ENCODE measurements around the gene KIFC1. TPM values are rescaled to one million over a fixed set of nuclear protein-coding genes. Genes with fewer than 3 reads are reported as not detected.

The KIFC1 gene
- total and polyA plus RNA-seq, 9 of the 15 experiments (the other 6 are each of a cell fraction or from before 2014, with no cell fraction given), result 1.3 to 95.2 (median 76.9) TPM

- TF ChIP-seq ZBTB40 (IDR thresholded peaks at IDR 0.05) (peak; percentile 71), ZBTB40 (CRISPR knock-in tag; IDR thresholded peaks at IDR 0.05) (no peak), GTF2B (IDR thresholded peaks at IDR 0.05; ENCODE audit: extremely low read depth, insufficient read length) (no peak), ELK3 (CRISPR knock-in tag; IDR thresholded peaks at IDR 0.05) (peak; percentile 51; the same call in 1 of the 2 replicates), SPI1 (IDR thresholded peaks at IDR 0.05; ENCODE audit: borderline replicate concordance, low read depth, low read length) (no peak), ZBTB8A (IDR thresholded peaks at IDR 0.05; ENCODE audit: partially characterized antibody) (no peak), HNRNPL (IDR thresholded peaks at IDR 0.05; ENCODE audit: low read depth, low read length) (peak; percentile 25; the same call in 1 of the 2 replicates), ZNF217 (CRISPR knock-in tag; IDR thresholded peaks at IDR 0.05) (no peak), SRSF3 (IDR thresholded peaks at IDR 0.05; ENCODE audit: insufficient read depth, low read length) (no peak), SMARCE1 (IDR thresholded peaks at IDR 0.05) (0 out of 2 replicates have a peak, but pooled peaks have one; percentile 49), MAFG (tag; conservative IDR thresholded peaks at IDR 0.05) (no peak), KAT7 (CRISPR knock-in tag; IDR thresholded peaks at IDR 0.05; ENCODE audit: borderline replicate concordance) (peak; percentile 86; the same call in 1 of the 2 replicates), KLF10 (CRISPR knock-in tag; IDR thresholded peaks at IDR 0.05) (no peak), SP2 (IDR thresholded peaks at IDR 0.05; ENCODE audit: extremely low read depth, low read depth, low read length, poor library complexity, severe bottlenecking) (peak; percentile 10), FOXM1 (IDR thresholded peaks at IDR 0.05; ENCODE audit: low read depth) (peak; percentile 58), FOXM1 (CRISPR knock-in tag; IDR thresholded peaks at IDR 0.05; ENCODE audit: low read depth) (peak; percentile 93; the same call in 1 of the 2 replicates), STAT5B (CRISPR knock-in tag; IDR thresholded peaks at IDR 0.05) (no peak), ZNF57 (CRISPR knock-in tag; IDR thresholded peaks at IDR 0.05) (no peak)
Measured at GRCh38 chr6:33410050-33410710, 18.6 kb downstream of the KIFC1 start (continued).
